NT2/D1 (cell line): ENCODE results near the gene NDUFB2.
"Not testable (repeated sequence)": the region's sequence is repeated elsewhere in the genome, so short reads cannot be mapped to it uniquely, and the experiment has no call there.

Source experiments
- DNase-seq: peaks from one replicate; pipeline ENCODE4 v3.0.0-alpha.2; 2011; ENCODE audit warnings: low read depth, low spot score
- H3K27me3 ChIP-seq: 2 replicates; pipeline ENCODE4 v1.6.0; 2011; ENCODE audit warnings: mild to moderate bottlenecking; ENCODE audit not compliant: insufficient read length, insufficient read depth
- H3K36me3 ChIP-seq: 2 replicates; pipeline ENCODE4 v1.6.1; 2011; ENCODE audit warnings: mild to moderate bottlenecking, low read length, mixed read lengths; ENCODE audit not compliant: insufficient read depth, insufficient read length
- H3K4me1 ChIP-seq: 2 replicates; pipeline ENCODE4 v1.5.1; 2011; ENCODE audit not compliant: insufficient read depth, insufficient read length
- H3K4me3 ChIP-seq: 2 replicates; pipeline ENCODE4 v1.5.1; 2011; ENCODE audit warnings: low read depth; ENCODE audit not compliant: insufficient read length
- H3K9ac ChIP-seq: 2 replicates; pipeline ENCODE4 v1.6.0; 2011; ENCODE audit warnings: low read depth; ENCODE audit not compliant: insufficient read length
- H3K9me3 ChIP-seq: 2 replicates; pipeline ENCODE4 v1.5.1; 2011; ENCODE audit warnings: mild to moderate bottlenecking, low read length; ENCODE audit not compliant: insufficient read depth
- SUZ12 ChIP-seq: IDR thresholded peaks from 2 replicates; pipeline ENCODE4 v1.6.1; 2011; ENCODE audit not compliant: insufficient read length, insufficient read depth; ENCODE audit errors: extremely low read depth
- YY1 ChIP-seq: IDR thresholded peaks from 2 replicates; pipeline ENCODE4 v1.6.1; 2011; ENCODE audit not compliant: insufficient read length, insufficient read depth
- ZNF274 ChIP-seq: IDR thresholded peaks from 2 replicates; pipeline ENCODE4 v1.6.1; 2011; ENCODE audit warnings: mild to moderate bottlenecking, low read depth, low read length

The NDUFB2 gene

DNA sequence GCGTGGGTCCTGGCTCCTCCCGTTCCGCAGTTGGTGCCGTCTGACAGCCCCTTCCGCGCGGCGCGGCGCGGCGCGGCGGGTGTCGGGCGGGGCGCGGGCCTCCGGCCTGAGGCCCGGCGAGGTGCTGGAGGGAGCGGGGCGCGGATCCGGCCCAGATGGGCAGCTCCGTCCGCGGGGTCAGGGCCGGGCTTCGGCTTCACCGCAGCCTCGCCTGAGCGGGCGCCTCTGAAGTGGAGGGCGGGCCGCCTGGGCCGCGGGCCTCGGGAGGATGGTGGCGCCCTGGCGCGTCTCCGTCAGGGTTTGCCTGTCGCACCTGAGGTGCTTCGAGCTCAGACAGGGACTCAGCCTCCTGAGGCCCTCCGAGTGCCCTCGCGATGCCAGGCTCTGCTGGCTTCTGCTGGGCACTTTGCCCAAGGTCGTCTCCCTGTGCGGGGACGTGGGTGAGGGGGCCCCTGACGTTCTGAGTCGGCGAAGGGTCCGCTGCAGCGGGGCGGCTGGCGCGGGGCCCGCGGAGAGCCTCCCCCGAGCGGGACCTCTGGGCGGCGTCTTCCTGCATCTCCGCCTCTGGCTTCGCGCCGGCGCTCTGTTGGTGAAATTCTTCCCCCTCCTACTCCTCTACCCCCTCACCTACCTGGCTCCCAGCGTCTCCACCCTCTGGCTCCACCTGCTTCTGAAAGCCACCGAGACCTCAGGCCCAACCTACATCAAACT lies 23.3 kb upstream of the NDUFB2 start:
- no peak for DNase-seq
- Histone ChIP-seq H3K4me1 (peaks cover 5% of the 10 kb centered on the region), H3K9ac (peak overlapping the region; percentile 87), H3K4me3 (peak overlapping the region; percentile 68), H3K27me3 (peaks cover 17% of the 10 kb centered on the region), H3K36me3 (no peaks in the 10 kb centered on the region), H3K9me3 (no peaks in the 10 kb centered on the region)
- no peak for TF ChIP-seq YY1
- TF ChIP-seq ZNF274: no peak
- no peak for TF ChIP-seq SUZ12

GRCh38 chr7:140673774-140674155 lies 22.7 kb upstream of the NDUFB2 start:
- Histone ChIP-seq H3K4me1 (peaks cover 5% of the 10 kb centered on the region), H3K27me3 (peaks cover 17% of the 10 kb centered on the region), H3K9me3 (no peaks in the 10 kb centered on the region), H3K4me3 (peak overlapping the region; percentile 68), H3K9ac (peak overlapping the region; percentile 87), H3K36me3 (no peaks in the 10 kb centered on the region)
- TF ChIP-seq SUZ12 (no peak), ZNF274 (no peak), YY1 (no peak)
- DNase-seq: no peak

GRCh38 chr7:140674356-140674800 lies 22.1 kb upstream of the NDUFB2 start:
- Histone ChIP-seq H3K27me3 (peaks cover 17% of the 10 kb centered on the region), H3K36me3 (peaks cover 6% of the 10 kb centered on the region), H3K4me3 (no peak overlapping the region), H3K4me1 (peaks cover 5% of the 10 kb centered on the region), H3K9ac (peak overlapping the region; percentile 87), H3K9me3 (no peaks in the 10 kb centered on the region)
- DNase-seq: no peak
- no peak for TF ChIP-seq ZNF274

GRCh38 chr7:140674899-140675701 lies 21.4 kb upstream of the NDUFB2 start:
- H3K9ac ChIP-seq: no peak overlapping the region

GRCh38 chr7:140675726-140676125 lies 20.8 kb upstream of the NDUFB2 start:
- H3K9me3 ChIP-seq: no peaks in the 10 kb centered on the region
- H3K27me3 ChIP-seq: peaks cover 17% of the 10 kb centered on the region
- H3K36me3 ChIP-seq: peaks cover 8% of the 10 kb centered on the region
- no peak overlapping the region for H3K9ac ChIP-seq
- H3K4me1 ChIP-seq: peaks cover 5% of the 10 kb centered on the region
- TF ChIP-seq ZNF274 (no peak), YY1 (no peak), SUZ12 (no peak)
- DNase-seq: no peak
- no peak overlapping the region for H3K4me3 ChIP-seq

More at GRCh38 chr7:140674899-140675701, 21.4 kb upstream of the NDUFB2 start:
- TF ChIP-seq YY1 (no peak), SUZ12 (no peak), ZNF274 (no peak)
- peaks cover 5% of the 10 kb centered on the region for H3K4me1 ChIP-seq
- H3K27me3 ChIP-seq: peaks cover 17% of the 10 kb centered on the region
- H3K36me3 ChIP-seq: peaks cover 6% of the 10 kb centered on the region
- peak; percentile 36 for DNase-seq
- H3K9me3 ChIP-seq: no peaks in the 10 kb centered on the region
- no peak overlapping the region for H3K4me3 ChIP-seq

GRCh38 chr7:140676306-140676705 lies 20.2 kb upstream of the NDUFB2 start:
- Histone ChIP-seq H3K4me3 (no peak overlapping the region), H3K4me1 (peaks cover 5% of the 10 kb centered on the region), H3K27me3 (peaks cover 17% of the 10 kb centered on the region), H3K9ac (no peak overlapping the region), H3K36me3 (peaks cover 11% of the 10 kb centered on the region), H3K9me3 (no peaks in the 10 kb centered on the region)
- TF ChIP-seq YY1 (no peak), ZNF274 (no peak), SUZ12 (no peak)
- DNase-seq: no peak

GRCh38 chr7:140676956-140677355 lies 19.6 kb upstream of the NDUFB2 start:
- H3K9me3 ChIP-seq, H3K4me3 ChIP-seq, DNase-seq, H3K9ac ChIP-seq, H3K4me1 ChIP-seq: not testable (repeated sequence)
- Histone ChIP-seq H3K27me3 (peaks cover 14% of the 10 kb centered on the region), H3K36me3 (peaks cover 11% of the 10 kb centered on the region)
